Effector memory CD8-positive, alpha-beta T cell (primary cell): ENCODE measurements around the gene CIAPIN1.
"Not testable (repeated sequence)": the region's sequence is repeated elsewhere in the genome, so short reads cannot be mapped to it uniquely, and the experiment has no call there.

ENCODE experiments used
- ATAC-seq: fragments of 150-1000 bp; cut with Tn5 transposase; replicated peaks from 2 replicates; pipeline ENCODE4 v1.10.0; 2021; ENCODE audit warnings: mild to moderate bottlenecking, moderate library complexity
- DNase-seq, 3 experiments: peaks; one replicate each; pipeline ENCODE4 v3.0.0; 2021
- H3K27ac Mint-ChIP-seq, 2 donors: one replicate each; pipeline ENCODE4 v1.8.0; 2022; ENCODE audit warnings: mild to moderate bottlenecking in 2 of 2, mixed read lengths in 2 of 2, moderate library complexity in 2 of 2
- H3K27me3 Mint-ChIP-seq, 2 donors: one replicate each; pipeline ENCODE4 v1.8.0; 2022; ENCODE audit warnings: mixed read lengths in 2 of 2
- H3K36me3 Mint-ChIP-seq: one replicate; pipeline ENCODE4 v1.8.0; 2022; ENCODE audit warnings: mild to moderate bottlenecking, moderate library complexity, mixed read lengths; ENCODE audit not compliant: insufficient read depth
- H3K4me1 Mint-ChIP-seq, 2 donors: one replicate each; pipeline ENCODE4 v1.8.0; 2022; ENCODE audit warnings: low read depth in 2 of 2, mixed read lengths in 2 of 2
- H3K4me3 Mint-ChIP-seq, 2 donors: one replicate each; pipeline ENCODE4 v1.8.0; 2022; ENCODE audit warnings: mild to moderate bottlenecking in 2 of 2, mixed read lengths in 2 of 2, moderate library complexity in 2 of 2
- H3K9me3 Mint-ChIP-seq, 2 donors: one replicate each; pipeline ENCODE4 v1.8.0; 2022; ENCODE audit warnings: mixed read lengths in 2 of 2

CIAPIN1 gene

GRCh38 chr16:57401943-57402640 is 45.1 kb downstream of the CIAPIN1 start:
- no peak overlapping the region for H3K4me3 Mint-ChIP-seq
- no peak overlapping the region for H3K27ac Mint-ChIP-seq
- no peak for ATAC-seq
- DNase-seq, result no peak
- no peaks in the 10 kb centered on the region for H3K4me1 Mint-ChIP-seq
- H3K27me3 Mint-ChIP-seq, result no peaks in the 10 kb centered on the region
- no peaks in the 10 kb centered on the region for H3K9me3 Mint-ChIP-seq
- no peaks in the 10 kb centered on the region for H3K36me3 Mint-ChIP-seq

DNA sequence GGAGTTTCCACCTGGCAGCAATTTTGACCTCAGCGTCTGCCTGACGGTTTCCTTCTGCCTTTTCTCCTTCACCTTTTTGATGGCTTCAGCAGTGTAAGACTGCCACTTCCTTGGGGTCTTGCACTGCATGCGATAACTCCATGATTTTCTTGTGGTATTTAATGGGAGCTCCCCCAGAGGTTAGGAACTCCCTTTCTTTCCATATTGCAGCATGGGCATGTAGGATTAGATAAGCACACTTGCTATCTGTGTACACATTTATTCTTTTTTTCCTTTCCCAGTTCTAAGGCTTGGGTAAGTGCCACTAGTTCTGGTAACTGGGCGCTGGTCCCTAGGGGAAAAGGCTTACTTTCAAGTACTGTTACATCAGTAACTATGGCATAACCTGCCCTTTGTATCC is 49.7 kb downstream of the CIAPIN1 start:
- peaks cover 14 to 25% of the 10 kb centered on the region in 2 donors for H3K27me3 Mint-ChIP-seq
- H3K4me3 Mint-ChIP-seq, DNase-seq, ATAC-seq, H3K27ac Mint-ChIP-seq, H3K36me3 Mint-ChIP-seq, H3K9me3 Mint-ChIP-seq, H3K4me1 Mint-ChIP-seq: not testable (repeated sequence)

DNA sequence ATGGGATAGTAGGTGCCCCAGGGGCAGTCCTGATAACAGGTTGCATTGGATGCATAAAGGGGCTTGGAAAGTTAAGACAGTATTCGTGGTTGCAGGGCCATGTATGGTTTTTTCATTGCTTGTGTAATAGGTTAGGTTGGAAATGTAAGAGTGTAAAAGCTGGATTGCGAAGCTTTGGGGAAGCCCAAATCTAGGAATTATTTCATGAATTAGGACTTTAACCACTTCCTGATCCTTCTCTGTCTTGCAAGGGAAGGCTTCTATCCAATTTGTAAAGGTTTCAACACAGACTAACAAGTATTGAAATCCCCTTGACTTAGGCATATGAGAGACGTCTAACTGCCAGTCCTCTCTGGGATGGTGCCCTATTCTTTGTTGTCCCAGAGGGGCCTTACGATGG is 50.4 kb downstream of the CIAPIN1 start:
- Mint-ChIP-seq H3K27ac (no peak overlapping the region), H3K36me3 (no peaks in the 10 kb centered on the region), H3K27me3 (peaks cover 14 to 32% of the 10 kb centered on the region in 2 donors), H3K4me1 (no peaks in the 10 kb centered on the region), H3K9me3 (no peaks in the 10 kb centered on the region), H3K4me3 (no peak overlapping the region)
- ATAC-seq (no peak), DNase-seq (no peak)

DNA sequence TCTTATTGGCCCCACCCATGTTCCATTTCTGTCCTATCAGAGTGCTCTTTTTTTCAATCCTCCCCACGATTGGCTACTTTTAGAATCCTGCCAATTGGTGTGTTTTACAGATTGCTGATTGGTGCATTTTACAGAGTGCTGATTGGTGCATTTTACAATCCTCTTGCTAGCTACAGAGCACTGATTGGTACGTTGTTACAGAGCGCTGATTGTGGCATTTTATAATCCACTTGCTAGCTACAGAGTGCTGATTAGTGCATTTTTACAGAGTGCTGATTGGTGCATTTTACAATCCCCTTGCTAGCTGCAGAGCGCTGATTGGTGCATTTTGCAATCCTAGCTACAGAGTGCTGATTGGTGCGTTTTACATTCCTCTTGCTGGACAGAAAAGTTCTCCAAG is 52.2 kb downstream of the CIAPIN1 start:
- peaks cover 14 to 38% of the 10 kb centered on the region in 2 donors for H3K27me3 Mint-ChIP-seq
- no peaks in the 10 kb centered on the region for H3K4me1 Mint-ChIP-seq
- DNase-seq, result no peak
- no peaks in the 10 kb centered on the region for H3K9me3 Mint-ChIP-seq
- ATAC-seq, result no peak
- H3K4me3 Mint-ChIP-seq, result no peak overlapping the region
- no peak overlapping the region for H3K27ac Mint-ChIP-seq
- no peaks in the 10 kb centered on the region for H3K36me3 Mint-ChIP-seq

DNA sequence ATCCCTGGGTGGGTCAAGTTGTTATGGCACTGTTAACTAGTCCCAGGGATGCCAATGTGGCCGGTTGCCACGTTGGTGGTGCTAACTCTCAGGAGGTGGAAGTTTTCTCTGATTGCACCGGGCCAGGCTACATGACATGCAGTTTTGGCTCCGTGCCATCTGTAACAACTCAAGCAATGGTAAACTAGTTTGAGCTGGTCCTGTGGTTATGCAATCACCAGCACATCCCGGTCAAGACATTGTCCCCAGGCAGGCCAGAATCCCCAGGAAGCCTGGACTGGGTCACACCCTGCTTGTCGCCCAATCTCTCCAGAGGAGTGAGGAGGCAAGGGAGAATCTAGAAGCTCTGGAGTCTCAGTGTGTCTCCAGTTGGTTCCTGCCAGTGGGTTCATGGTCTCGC is 52.7 kb downstream of the CIAPIN1 start:
- H3K27me3 Mint-ChIP-seq, result peaks cover 14 to 39% of the 10 kb centered on the region in 2 donors
- H3K9me3 Mint-ChIP-seq, result no peaks in the 10 kb centered on the region
- H3K27ac Mint-ChIP-seq, result no peak overlapping the region
- H3K4me3 Mint-ChIP-seq, result no peak overlapping the region
- H3K4me1 Mint-ChIP-seq, result no peaks in the 10 kb centered on the region
- ATAC-seq (no peak), DNase-seq (no peak)
- H3K36me3 Mint-ChIP-seq, result no peaks in the 10 kb centered on the region

DNA sequence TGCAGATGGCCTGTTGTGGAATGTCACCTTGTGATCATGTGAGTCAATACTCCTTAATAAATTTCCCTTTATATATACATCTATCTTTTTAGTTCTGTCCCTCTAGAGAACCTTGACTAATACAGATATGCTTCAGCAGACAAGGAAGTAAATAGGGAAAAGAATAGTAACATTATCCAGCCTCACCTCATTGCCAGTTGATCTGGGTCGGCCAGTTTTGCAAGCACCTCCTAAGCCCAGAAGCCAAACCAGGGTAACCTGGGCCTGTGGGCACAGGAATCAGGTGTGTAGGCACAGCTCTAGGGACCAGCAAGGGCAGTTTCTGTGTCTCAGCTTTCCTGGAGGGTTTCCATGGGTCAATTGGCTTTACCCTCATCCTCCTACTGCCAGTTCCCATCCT is 54.5 kb downstream of the CIAPIN1 start:
- ATAC-seq, result no peak
- no peak for DNase-seq
- Mint-ChIP-seq H3K27me3 (peaks cover 14 to 48% of the 10 kb centered on the region in 2 donors), H3K9me3 (no peaks in the 10 kb centered on the region), H3K4me3 (no peak overlapping the region), H3K27ac (no peak overlapping the region), H3K4me1 (peaks cover 0 to 2% of the 10 kb centered on the region in 2 donors), H3K36me3 (no peaks in the 10 kb centered on the region)

GRCh38 chr16:57391708-57392107 is 55.5 kb downstream of the CIAPIN1 start:
- no peak overlapping the region for H3K4me3 Mint-ChIP-seq
- ATAC-seq (no peak), DNase-seq (no peak)
- no peak overlapping the region for H3K27ac Mint-ChIP-seq
- peaks cover 20 to 44% of the 10 kb centered on the region in 2 donors for H3K27me3 Mint-ChIP-seq
- H3K4me1 Mint-ChIP-seq, result peaks cover 0 to 2% of the 10 kb centered on the region in 2 donors
- no peaks in the 10 kb centered on the region for H3K9me3 Mint-ChIP-seq
- no peaks in the 10 kb centered on the region for H3K36me3 Mint-ChIP-seq

- H3K27ac Mint-ChIP-seq, result no peak overlapping the region
Measured at GRCh38 chr16:57391300-57391699, 55.9 kb downstream of the CIAPIN1 start.

GRCh38 chr16:57390636-57391295 is 56.4 kb downstream of the CIAPIN1 start:
- Mint-ChIP-seq H3K9me3 (no peaks in the 10 kb centered on the region), H3K4me1 (peaks cover 0 to 4% of the 10 kb centered on the region in 2 donors), H3K27ac (no peak overlapping the region), H3K36me3 (no peaks in the 10 kb centered on the region), H3K4me3 (no peak overlapping the region), H3K27me3 (peaks cover 12 to 35% of the 10 kb centered on the region in 2 donors)
- DNase-seq (no peak), ATAC-seq (no peak)

More at GRCh38 chr16:57391300-57391699, 55.9 kb downstream of the CIAPIN1 start:
- no peak for ATAC-seq
- no peaks in the 10 kb centered on the region for H3K9me3 Mint-ChIP-seq
- H3K4me3 Mint-ChIP-seq, result no peak overlapping the region
- H3K27me3 Mint-ChIP-seq, result peaks cover 16 to 40% of the 10 kb centered on the region in 2 donors
- no peak for DNase-seq
- no peaks in the 10 kb centered on the region for H3K36me3 Mint-ChIP-seq
- H3K4me1 Mint-ChIP-seq, result peaks cover 0 to 4% of the 10 kb centered on the region in 2 donors

DNA sequence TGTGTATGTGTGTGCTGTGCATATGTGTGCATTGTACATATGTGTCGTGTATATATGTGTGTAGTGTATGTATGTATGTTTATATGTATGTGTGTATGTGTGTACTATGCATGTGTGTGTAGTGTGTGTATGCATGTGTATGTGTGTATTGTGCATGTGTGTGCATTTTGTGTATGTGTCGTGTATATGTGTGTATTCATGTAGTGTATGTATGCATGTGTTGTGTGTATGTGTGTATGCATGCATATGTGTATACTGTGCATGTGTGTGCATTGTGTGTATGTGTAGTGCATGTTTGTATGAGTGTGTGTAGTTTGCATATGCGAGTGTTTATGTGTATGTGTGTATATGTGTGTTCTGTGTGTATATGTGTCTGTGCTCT is 58.1 kb downstream of the CIAPIN1 start:
- DNase-seq (no peak), ATAC-seq (no peak)
- Mint-ChIP-seq H3K27me3 (peaks cover 12 to 32% of the 10 kb centered on the region in 2 donors), H3K4me1 (peaks cover 0 to 4% of the 10 kb centered on the region in 2 donors), H3K9me3 (no peaks in the 10 kb centered on the region), H3K27ac (no peak overlapping the region), H3K36me3 (no peaks in the 10 kb centered on the region), H3K4me3 (no peak overlapping the region)

- ATAC-seq, result no peak
Measured at GRCh38 chr16:57388359-57389086, 58.7 kb downstream of the CIAPIN1 start.

GRCh38 chr16:57387598-57388354 is 59.4 kb downstream of the CIAPIN1 start:
- no peak for DNase-seq
- no peaks in the 10 kb centered on the region for H3K9me3 Mint-ChIP-seq
- H3K27me3 Mint-ChIP-seq, result peaks cover 7 to 25% of the 10 kb centered on the region in 2 donors
- peaks cover 0 to 5% of the 10 kb centered on the region in 2 donors for H3K4me1 Mint-ChIP-seq
- no peak overlapping the region for H3K27ac Mint-ChIP-seq
- ATAC-seq, result no peak
- H3K4me3 Mint-ChIP-seq, result no peak overlapping the region
- H3K36me3 Mint-ChIP-seq, result no peaks in the 10 kb centered on the region

More at GRCh38 chr16:57388359-57389086, 58.7 kb downstream of the CIAPIN1 start:
- no peak overlapping the region for H3K27ac Mint-ChIP-seq
- H3K4me3 Mint-ChIP-seq, result no peak overlapping the region
- H3K4me1 Mint-ChIP-seq, result peaks cover 0 to 4% of the 10 kb centered on the region in 2 donors
- peaks cover 7 to 32% of the 10 kb centered on the region in 2 donors for H3K27me3 Mint-ChIP-seq
- H3K9me3 Mint-ChIP-seq, result no peaks in the 10 kb centered on the region
- no peaks in the 10 kb centered on the region for H3K36me3 Mint-ChIP-seq
- DNase-seq, result no peak

DNA sequence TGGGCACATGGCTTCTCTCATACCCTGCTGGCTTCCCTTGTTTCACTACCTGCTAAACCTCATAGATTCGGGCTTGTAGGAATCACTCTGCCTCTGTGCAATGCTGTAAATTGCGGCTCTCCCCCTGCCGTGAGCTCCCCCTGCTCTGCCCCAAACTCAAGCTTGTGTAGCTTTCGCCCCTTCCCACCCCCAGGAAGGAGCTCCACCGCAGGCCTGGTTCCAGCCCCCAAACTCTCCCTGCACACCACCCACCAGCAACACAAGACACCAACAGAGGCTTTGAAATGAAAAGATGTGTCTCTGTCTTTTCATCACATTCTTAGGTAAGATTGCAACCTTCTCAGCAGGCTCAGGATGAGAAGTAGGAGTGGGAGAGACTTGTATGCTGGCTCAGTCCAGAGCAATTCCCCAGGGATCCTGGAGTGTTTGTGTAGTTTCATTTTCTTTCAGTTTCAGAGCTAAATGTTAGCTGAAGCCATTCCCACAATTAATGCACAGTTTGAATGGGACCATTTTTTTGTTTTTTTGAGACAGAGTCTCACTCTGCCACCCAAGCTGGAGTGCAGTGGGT is 60.7 kb downstream of the CIAPIN1 start:
- Mint-ChIP-seq H3K4me3 (no peak overlapping the region), H3K36me3 (no peaks in the 10 kb centered on the region), H3K9me3 (no peaks in the 10 kb centered on the region), H3K27ac (no peak overlapping the region), H3K4me1 (peaks cover 0 to 7% of the 10 kb centered on the region in 2 donors), H3K27me3 (peaks cover 7 to 15% of the 10 kb centered on the region in 2 donors)
- ATAC-seq (no peak), DNase-seq (no peak)
